ENCODE measurements around the gene DNAJC18. TPM values are rescaled to one million over a fixed set of nuclear protein-coding genes. Genes with fewer than 3 reads are reported as not detected.
A peak's percentile ranks its signal among the peaks of the same experiment; 100 is the strongest.

DNAJC18 gene
- total and polyA plus RNA-seq, 2 of the 4 experiments (the other 2 are of a cell fraction), result 8.5 to 11.1 TPM

- peak overlapping the region; percentile 93 for H3K14ac ChIP-seq (replicated peaks; ENCODE audit: low read depth, low read length)
- H2BK15ac ChIP-seq (ENCODE audit: low read depth, low read length), result peak overlapping the region; percentile 46; the same call in 2 of the 3 replicates
- H3K79me1 ChIP-seq (ENCODE audit: low read depth in 1 of 2, low read length in 2 of 2), result peaks cover 15 to 34% of the 10 kb centered on the region in 2 experiments
- peak overlapping the region; percentile 80 for H3K4me2 ChIP-seq (ENCODE audit: low read depth, low read length)
- TF ChIP-seq CHD1 (IDR thresholded peaks at IDR 0.05; ENCODE audit: low read depth, low read length), result no peak
- TF ChIP-seq ELK1 (IDR thresholded peaks at IDR 0.05; ENCODE audit: borderline replicate concordance, low read depth, low read length), result no peak
- no peak for TF ChIP-seq CTCF (conservative IDR thresholded peaks at IDR 0.05; ENCODE audit: low read depth, low read length)
- TF ChIP-seq RAD21 (IDR thresholded peaks at IDR 0.05; ENCODE audit: low read length), result no peak
- no peak for TF ChIP-seq FOS (IDR thresholded peaks at IDR 0.05; ENCODE audit: low read depth, low read length)
- TF ChIP-seq USF2 (IDR thresholded peaks at IDR 0.05; ENCODE audit: low read depth, low read length), result no peak
- H2BK120ac ChIP-seq (ENCODE audit: low read depth, low read length), result peak overlapping the region; percentile 97
- H3K4ac ChIP-seq (ENCODE audit: low read depth, low read length), result peak overlapping the region; percentile 99
- CTCF ChIA-PET, result no interaction called here
- H3K9me3 ChIP-seq (ENCODE audit: control insufficient read depth, insufficient read depth, low read length), result no peaks in the 10 kb centered on the region
- peak overlapping the region; percentile 98 for H2AK9ac ChIP-seq (replicated peaks; ENCODE audit: low read depth, low read length, poor library complexity)
- DNase-seq, result no peak
- peak overlapping the region; percentile 84 for H4K5ac ChIP-seq (ENCODE audit: low read depth, low read length)
- dilution Hi-C loops (cut with HindIII; ENCODE audit: low sequenced_read_pairs, unreplicated experiment) (no loop called here), in situ Hi-C loops (cut with MboI; ENCODE audit: low sequenced_read_pairs) (no loop called here), intact Hi-C loops (cut with micrococcal nuclease) (no loop called here)
- peak overlapping the region; percentile 97 for H2BK5ac ChIP-seq (ENCODE audit: low read depth, low read length, poor library complexity, severe bottlenecking)
- peak overlapping the region; percentile 36 for H3K4me3 ChIP-seq (ENCODE audit: insufficient read depth, low read depth, low read length)
- no TSS peak for BruUV-seq (replicated peaks)
- no peak for ATAC-seq (ENCODE audit: low read depth)
- peak overlapping the region; percentile 99 for H4K91ac ChIP-seq (ENCODE audit: insufficient read depth, low read depth, low read length)
- 0 out of 2 replicates have a peak overlapping the region, but pooled peaks have one; percentile 76 for H2BK20ac ChIP-seq (ENCODE audit: low read depth, low read length)
- peak overlapping the region; percentile 95 for H3K27ac ChIP-seq (ENCODE audit: insufficient read depth, low read length)
- H2AK5ac ChIP-seq (ENCODE audit: low read depth, low read length), result peak overlapping the region; percentile 94
- H4K20me1 ChIP-seq (ENCODE audit: insufficient read depth, low read length), result no peaks in the 10 kb centered on the region; the same call in 1 of the 2 replicates
- H3K23ac ChIP-seq (ENCODE audit: low read depth, low read length), result peak overlapping the region; percentile 72; the same call in 1 of the 2 replicates
- peaks cover 10% of the 10 kb centered on the region for H3K9me1 ChIP-seq (ENCODE audit: insufficient read depth, low read length)
- peaks cover 14% of the 10 kb centered on the region for H3K4me1 ChIP-seq (ENCODE audit: control insufficient read depth, insufficient read depth, low read length)
- 60% methylated on average over 4 of the region's 12 CpGs; no CpG with 5 or more reads in 1 of the 2 experiments for WGBS, 2 experiments (ENCODE audit: extremely low coverage in 2 of 2, insufficient read length in 1 of 2)
- H3K18ac ChIP-seq (ENCODE audit: low read depth, low read length), result peak overlapping the region; percentile 58; the same call in 1 of the 2 replicates
- H3K56ac ChIP-seq (ENCODE audit: extremely low read depth, insufficient read depth, low read length), result no peak overlapping the region
- H3K9ac ChIP-seq (ENCODE audit: low read depth, low read length), result peak overlapping the region; percentile 81
- H4K8ac ChIP-seq (ENCODE audit: low read depth in 2 of 2, low read length in 2 of 2), result peak overlapping the region; percentile 70 to 98; a peak in 3 of 4 replicates
- peak overlapping the region; percentile 87 for H2AFZ ChIP-seq (replicated peaks; ENCODE audit: low read length, poor library complexity)
- H3K27me3 ChIP-seq (ENCODE audit: control insufficient read depth, insufficient read depth, low read length), result no peaks in the 10 kb centered on the region
- H3K36me3 ChIP-seq (ENCODE audit: control insufficient read depth, insufficient read depth, low read length), result peaks cover 12% of the 10 kb centered on the region
- POLR2A ChIA-PET (ENCODE audit: unreplicated experiment), result no interaction called here
These were observed 41.8 kb upstream of the DNAJC18 start for GRCh38 chr5:139481122-139481533.
